HCT116 (cell line): ENCODE results near the gene RBBP8NL. TPM values are rescaled to one million over a fixed set of nuclear protein-coding genes. Genes with fewer than 3 reads are reported as not detected.

Experiments used
- ATAC-seq: fragments of 200-7000 bp; cut with Tn5 transposase; 2 replicates; pipeline ENCODE4 v1.9.1; 2020; ENCODE audit warnings: mild to moderate bottlenecking, moderate library complexity
- BruUV-seq: library from RNA; stranded (reverse); fragments of 400-500 nt; replicated peaks from 2 replicates; lab custom pipeline; 2021; lab: Mats Ljungman, UMichigan
- CTCF ChIA-PET: fragments of 300-600 bp; sonication (Branson Sonifier 250); formaldehyde crosslinking; loops from one replicate; lab custom pipeline; 2021; ENCODE audit warnings: antibody characterized with exemption; lab: Charles Lee
- POLR2A ChIA-PET: fragments of 300-600, 350-600 bp; sonication (Branson Sonifier 250); formaldehyde crosslinking; loops from one replicate; lab custom pipeline; 2021; ENCODE audit warnings: antibody characterized with exemption; lab: Charles Lee
- RAD21 ChIA-PET, 2 experiments: fragments of 300-600 bp; sonication (Branson Sonifier 250); formaldehyde crosslinking; loops; one replicate each; lab custom pipeline; 2023; ENCODE audit warnings: low total read pairs in 2 of 2; ENCODE audit not compliant: uncharacterized antibody in 2 of 2, unreplicated experiment in 2 of 2, low non-redundant PET in 1 of 2; lab: Charles Lee
- DNase-seq: peaks from one replicate; pipeline ENCODE4 v3.0.0-alpha.2; 2010; ENCODE audit warnings: low read depth, low spot score
- H2AFZ ChIP-seq: fragments of 200-600 bp; shearing (Covaris generic), sonication (generic); 2 replicates; pipeline ENCODE4 v1.6.1; 2017; ENCODE audit warnings: low read depth, mixed run types, mixed read lengths, antibody characterized with exemption, low read length; ENCODE audit not compliant: poor library complexity, severe bottlenecking
- H3K27ac ChIP-seq: 2 replicates; pipeline ENCODE4 v1.5.1; 2012; ENCODE audit warnings: low read depth, low read length
- H3K27me3 ChIP-seq: fragments of 200-600 bp; sonication (generic); 2 replicates; pipeline ENCODE4 v1.6.1; 2016; ENCODE audit warnings: mixed run types, low read length, mixed read lengths; ENCODE audit not compliant: insufficient read depth
- H3K36me3 ChIP-seq, 2 experiments: fragments of 200-500 bp in 1 of 2; fragments of 200-600 bp in 1 of 2; sonication (Bioruptor generic) in 1 of 2; sonication (generic) in 1 of 2; 2 replicates each; pipeline versions ENCODE4 v1.5.1 to v1.6.1; 2014 to 2016; ENCODE audit warnings: low read length in 2 of 2, inconsistent platforms in 1 of 2, mixed read lengths in 1 of 2, mixed run types in 1 of 2; ENCODE audit not compliant: insufficient read depth in 2 of 2, control insufficient read depth in 1 of 2
- H3K4me1 ChIP-seq, 2 experiments: fragments of 200-600 bp in 1 of 2; sonication (generic) in 1 of 2; 2 replicates each; pipeline versions ENCODE4 v1.5.1 to v1.6.1; 2012 to 2017; ENCODE audit warnings: low read length in 2 of 2, inconsistent platforms in 1 of 2, mild to moderate bottlenecking in 1 of 2, mixed read lengths in 1 of 2, mixed run types in 1 of 2, moderate library complexity in 1 of 2; ENCODE audit not compliant: insufficient read depth in 2 of 2, control insufficient read depth in 1 of 2
- H3K4me2 ChIP-seq: fragments of 200-600 bp; sonication (generic); 2 replicates; pipeline ENCODE4 v1.6.1; 2017; ENCODE audit warnings: mixed run types, low read length, mixed read lengths
- H3K4me3 ChIP-seq, 2 experiments: fragments of 200-600 bp in 1 of 2; sonication (generic) in 1 of 2; replicated peaks in 1 of 2; 2 replicates each; pipeline ENCODE4 v1.5.1; 2011 to 2016; ENCODE audit warnings: low read length in 2 of 2, control low read depth in 1 of 2, low read depth in 1 of 2, mild to moderate bottlenecking in 1 of 2, mixed read lengths in 1 of 2, mixed run types in 1 of 2
- H3K79me2 ChIP-seq: fragments of 200-600 bp; sonication (generic); 2 replicates; pipeline ENCODE4 v1.6.1; 2017; ENCODE audit warnings: mild to moderate bottlenecking, mixed run types, low read length, moderate library complexity, mixed read lengths; ENCODE audit not compliant: insufficient read depth
- H3K9ac ChIP-seq: fragments of 200-600 bp; sonication (generic); 2 replicates; pipeline ENCODE4 v1.6.1; 2016; ENCODE audit warnings: low read length, mixed read lengths
- H3K9me2 ChIP-seq: fragments of 200-600 bp; sonication (generic), shearing (Covaris generic); 2 replicates; pipeline ENCODE4 v1.6.1; 2017; ENCODE audit warnings: mixed run types, mild to moderate bottlenecking, moderate library complexity; ENCODE audit not compliant: insufficient read depth
- H3K9me3 ChIP-seq, 2 experiments: fragments of 200-500 bp in 1 of 2; fragments of 200-600 bp in 1 of 2; sonication (Bioruptor generic) in 1 of 2; sonication (generic) in 1 of 2; 2 replicates each; pipeline ENCODE4 v1.6.1; 2014 to 2017; ENCODE audit warnings: low read length in 2 of 2, mixed read lengths in 2 of 2, inconsistent platforms in 1 of 2, low read depth in 1 of 2, mild to moderate bottlenecking in 1 of 2, mixed run types in 1 of 2, moderate library complexity in 1 of 2; ENCODE audit not compliant: control insufficient read depth in 1 of 2, insufficient read depth in 1 of 2
- H4K20me1 ChIP-seq: fragments of 200-600 bp; sonication (generic), shearing (Covaris generic); 2 replicates; pipeline ENCODE4 v1.6.1; 2017; ENCODE audit warnings: mixed run types, mild to moderate bottlenecking, moderate library complexity; ENCODE audit not compliant: insufficient read depth
- ATF3 ChIP-seq: IDR thresholded peaks from 2 replicates; pipeline ENCODE4 v1.6.1; 2012
- CBX3 ChIP-seq: IDR thresholded peaks from 2 replicates; pipeline ENCODE4 v1.6.1; 2012; ENCODE audit warnings: low read depth
- CEBPB ChIP-seq: IDR thresholded peaks from 2 replicates; pipeline ENCODE4 v1.6.1; 2012; ENCODE audit warnings: low read depth
- CTCF ChIP-seq, 3 experiments: fragments of 200-600 bp in 1 of 3; sonication (generic) in 1 of 3; IDR thresholded peaks in 2 of 3; conservative IDR thresholded peaks in 1 of 3; 2 replicates each; pipeline ENCODE4 v1.5.1; 2012 to 2017; ENCODE audit warnings: low read depth in 2 of 3, low read length in 2 of 3, antibody characterized with exemption in 1 of 3, borderline replicate concordance in 1 of 3, control low read depth in 1 of 3, mild to moderate bottlenecking in 1 of 3, mixed read lengths in 1 of 3, mixed run types in 1 of 3, moderate library complexity in 1 of 3; ENCODE audit not compliant: insufficient read depth in 1 of 3
- EGR1 ChIP-seq: IDR thresholded peaks from 2 replicates; pipeline ENCODE4 v1.6.1; 2012; ENCODE audit warnings: low read depth
- EZH2phosphoT487 ChIP-seq: fragments of 200-600 bp; IDR thresholded peaks from 2 replicates; pipeline ENCODE4 v1.6.1; 2018; ENCODE audit warnings: antibody characterized with exemption, borderline replicate concordance
- JUND ChIP-seq: IDR thresholded peaks from 2 replicates; pipeline ENCODE4 v1.6.1; 2012
- MAX ChIP-seq: IDR thresholded peaks from 2 replicates; pipeline ENCODE4 v1.6.1; 2012
- POLR2A ChIP-seq: IDR thresholded peaks from 2 replicates; pipeline ENCODE4 v1.7.0; 2011; ENCODE audit warnings: borderline replicate concordance; ENCODE audit not compliant: insufficient read depth, insufficient read length; ENCODE audit errors: extremely low read depth
- RAD21 ChIP-seq: IDR thresholded peaks from 2 replicates; pipeline ENCODE4 v1.6.1; 2012; ENCODE audit warnings: low read depth, mild to moderate bottlenecking
- REST ChIP-seq: IDR thresholded peaks from 2 replicates; pipeline ENCODE4 v1.6.1; 2012; ENCODE audit warnings: low read depth
- SIN3A ChIP-seq: IDR thresholded peaks from 2 replicates; pipeline ENCODE4 v1.6.1; 2012; ENCODE audit warnings: low read depth
- SRF ChIP-seq: IDR thresholded peaks from 2 replicates; pipeline ENCODE4 v1.6.1; 2012; ENCODE audit warnings: low read depth
- TCF7L2 ChIP-seq: IDR thresholded peaks from 2 replicates; pipeline ENCODE4 v1.7.0; 2011; ENCODE audit warnings: borderline replicate concordance, inconsistent platforms; ENCODE audit not compliant: insufficient read depth, insufficient read length; ENCODE audit errors: extremely low read depth
- ZBTB33 ChIP-seq: IDR thresholded peaks from 2 replicates; pipeline ENCODE4 v1.6.1; 2011; ENCODE audit warnings: mild to moderate bottlenecking, low read length, moderate library complexity; ENCODE audit not compliant: insufficient replicate concordance; ENCODE audit errors: extremely low read depth
- ZFX ChIP-seq: fragments of 450-650 bp; IDR thresholded peaks from 2 replicates; pipeline ENCODE4 v1.6.1; 2017
- ZNF274 ChIP-seq: fragments of 200-500 bp; sonication (Bioruptor generic); IDR thresholded peaks from 2 replicates; pipeline ENCODE4 v1.6.1; 2014; ENCODE audit warnings: mild to moderate bottlenecking, low read depth, low read length, inconsistent platforms
- intact Hi-C: fragments of 100-400 bp; cut with micrococcal nuclease; formaldehyde crosslinking; loops from 2 replicates; pipeline ENCODE4 v1.10.0; 2022
- total RNA-seq: library from RNA; stranded (reverse); gene quantifications from one replicate; pipeline ENCODE4 v1.2.1, GENCODE V29; 2021; ENCODE audit not compliant: unreplicated experiment

Gene RBBP8NL
- total RNA-seq, 1 experiment from 2014 or later: 0.59 TPM

- H4K20me1 ChIP-seq: no peaks in the 10 kb centered on the region
- TF ChIP-seq CEBPB (no peak), JUND (no peak), REST (no peak), ZNF274 (no peak), ATF3 (no peak), CBX3 (no peak), ZFX (no peak), CTCF (IDR thresholded peaks at IDR 0.05 in 2 of 3, conservative IDR thresholded peaks at IDR 0.05 in 1 of 3; ENCODE audit: borderline replicate concordance in 1 of 3, insufficient read depth in 1 of 3, low read depth in 2 of 3, low read length in 2 of 3) (no peak), RAD21 (no peak), ZBTB33 (no peak), EZH2phosphoT487 (no peak), SRF (no peak), POLR2A (no peak), MAX (no peak), TCF7L2 (no peak), EGR1 (no peak), SIN3A (no peak)
- H3K4me1 ChIP-seq: 0 out of 4 replicates have a peak, but pooled peaks cover 0 to 3% of the 10 kb centered on the region in 2 experiments
- H3K9me3 ChIP-seq: no peaks in the 10 kb centered on the region
- H3K27me3 ChIP-seq: 0 out of 2 replicates have a peak, but pooled peaks cover 4% of the 10 kb centered on the region
- no peak overlapping the region for H3K9ac ChIP-seq
- CTCF ChIA-PET: no interaction called here
- ATAC-seq: no peak
- intact Hi-C loops: no loop called here
- H3K36me3 ChIP-seq: no peaks in the 10 kb centered on the region
- no peak overlapping the region for H3K4me2 ChIP-seq
- DNase-seq: no peak
- no peaks in the 10 kb centered on the region for H3K9me2 ChIP-seq
- BruUV-seq: no TSS peak
- RAD21 ChIA-PET: no interaction called here
- no peak overlapping the region for H3K27ac ChIP-seq
- H3K79me2 ChIP-seq: no peaks in the 10 kb centered on the region
- no peak overlapping the region for H2AFZ ChIP-seq
- POLR2A ChIA-PET: no interaction called here
- H3K4me3 ChIP-seq: no peak overlapping the region
These were observed 28.6 kb upstream of the RBBP8NL start for GRCh38 chr20:62455929-62456328.
